Ovary (tissue), 9 donors: ENCODE results near the gene CAMK2D. TPM values are rescaled to one million over a fixed set of nuclear protein-coding genes. Genes with fewer than 3 reads are reported as not detected.

Source experiments
- DNase-seq, 5 donors: peaks; one replicate each; pipeline ENCODE4 v3.0.0-alpha.2; 2019 to 2020
- H3K27ac ChIP-seq, 2 donors: fragments of 200-600 bp; one replicate each; pipeline versions ENCODE4 v1.5.1 to v1.8.0; 2019 to 2022
- H3K27me3 ChIP-seq: fragments of 200-600 bp; one replicate; pipeline ENCODE4 v1.8.0; 2022
- H3K36me3 ChIP-seq: fragments of 200-600 bp; sonication (generic); one replicate; pipeline ENCODE4 v1.5.1; 2019
- H3K4me1 ChIP-seq: one replicate; pipeline ENCODE4 v1.8.1; 2013; ENCODE audit warnings: mild to moderate bottlenecking, moderate library complexity; ENCODE audit not compliant: insufficient read depth
- H3K4me3 ChIP-seq: fragments of 200-600 bp; sonication (generic); one replicate; pipeline ENCODE4 v1.5.1; 2017
- H3K9me3 ChIP-seq, 2 donors: fragments of 200-600 bp in 1 of 2; sonication (generic) in 1 of 2; one replicate each; pipeline versions ENCODE4 v1.5.1 to v1.8.1; 2013 to 2019; ENCODE audit warnings: mild to moderate bottlenecking in 1 of 2, moderate library complexity in 1 of 2
- EP300 ChIP-seq: sonication (generic); formaldehyde crosslinking; IDR thresholded peaks from one replicate; pipeline ENCODE4 v1.6.1; 2017; ENCODE audit warnings: antibody characterized with exemption
- POLR2A ChIP-seq: fragments of 450-650 bp; IDR thresholded peaks from one replicate; pipeline ENCODE4 v1.6.1; 2017; ENCODE audit warnings: antibody characterized with exemption, mild to moderate bottlenecking, moderate library complexity
- WGBS, 3 donors: extraction: QIAGEN DNeasy Blood & Tissue Kit in 1 of 3; methylation state at CpG; one replicate each; pipeline versions ENCODE4 v1.1.5 to v1.1.7; 2013 to 2017; 5-methylcytosine and 5-hydroxymethylcytosine counted together
- intact Hi-C, 4 donors: fragments of 100-400 bp; cut with DNase I; formaldehyde crosslinking; loops; one replicate each; pipeline versions ENCODE4 v1.11.0 to v1.15.1; 2022 to 2023
- polyA plus RNA-seq, 2 donors: library from polyadenylated mRNA; stranded (reverse); fragments of 200-250 nt in 1 of 2; fragments of 350-450 nt in 1 of 2; fragmentation: Illumina TruSeq in 1 of 2; extraction: RNeasy Lipid Tissue Mini Kit (QIAGEN cat#74804) in 1 of 2; gene quantifications; one replicate each; pipeline ENCODE4 v1.2.3, GENCODE V29; 2013 to 2014
- total RNA-seq, 7 donors: library from RNA; depleted of rRNA in 2 of 7; stranded (reverse); fragments of >200 nt in 2 of 7; fragmentation: NEBNext Ultra II Directional in 3 of 7; extraction: Animal tissue kit (Norgen Biotek cat#: 25700) in 3 of 7; gene quantifications; one replicate each; pipeline versions ENCODE4 v1.1.0 to v1.2.4, GENCODE V29; 2016 to 2023
- TF ChIP-seq, protein P1 (sequence below), 3 donors: fragments of 450-650 bp in 2 of 3; fragments of 200-600 bp in 1 of 3; IDR thresholded peaks; one replicate each; pipeline versions ENCODE4 v1.5.1 to v1.8.0; 2016 to 2022; ENCODE audit warnings: antibody characterized with exemption in 3 of 3, mild to moderate bottlenecking in 1 of 3
- donor health status: DM: no; HTN: no; CAD: no; lungs with moderate emphysema.
- donor health status: DM: no; HTN: no; CAD: no.
- donor health status: Bipolar disorder and iron deficiency.
- donor health status: DM: yes; HTN: yes; CAD: no.
- donor health status: DM: no; HTN: no; CAD: no.
- donor health status: DM: yes; HTN: yes; CAD: no.

CAMK2D gene
- total and polyA plus RNA-seq, 9 donors = 14.2 to 36.9 (median 32.2) TPM

DNA sequence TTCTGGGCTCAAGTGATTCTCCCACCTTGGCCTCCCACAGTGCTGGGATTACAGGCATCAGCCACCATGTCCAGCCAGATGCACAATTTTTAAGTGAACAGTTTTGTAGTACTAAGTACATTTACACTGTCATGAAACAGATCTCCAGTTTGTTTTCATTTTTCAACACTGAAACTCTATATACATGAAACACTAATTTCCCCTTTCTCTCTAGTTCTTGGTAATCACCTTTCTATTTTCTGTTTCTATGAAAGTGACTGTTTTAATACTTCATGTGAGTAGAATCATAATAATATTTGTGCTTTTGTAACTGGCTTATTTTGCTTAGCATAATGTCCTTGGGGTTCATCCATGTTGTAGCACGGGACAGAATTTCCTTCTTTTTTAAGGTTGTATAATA lies 237.4 kb downstream of the CAMK2D start:
- DNase-seq = no peak
- Histone ChIP-seq H3K9me3 (no peaks in the 10 kb centered on the region), H3K27me3 (no peaks in the 10 kb centered on the region), H3K27ac (no peak overlapping the region), H3K4me1 (no peaks in the 10 kb centered on the region), H3K36me3 (no peaks in the 10 kb centered on the region), H3K4me3 (no peak overlapping the region)
- intact Hi-C loops = no loop called here
- TF ChIP-seq EP300 (no peak), POLR2A (no peak)
- TF ChIP-seq, protein P1, sequence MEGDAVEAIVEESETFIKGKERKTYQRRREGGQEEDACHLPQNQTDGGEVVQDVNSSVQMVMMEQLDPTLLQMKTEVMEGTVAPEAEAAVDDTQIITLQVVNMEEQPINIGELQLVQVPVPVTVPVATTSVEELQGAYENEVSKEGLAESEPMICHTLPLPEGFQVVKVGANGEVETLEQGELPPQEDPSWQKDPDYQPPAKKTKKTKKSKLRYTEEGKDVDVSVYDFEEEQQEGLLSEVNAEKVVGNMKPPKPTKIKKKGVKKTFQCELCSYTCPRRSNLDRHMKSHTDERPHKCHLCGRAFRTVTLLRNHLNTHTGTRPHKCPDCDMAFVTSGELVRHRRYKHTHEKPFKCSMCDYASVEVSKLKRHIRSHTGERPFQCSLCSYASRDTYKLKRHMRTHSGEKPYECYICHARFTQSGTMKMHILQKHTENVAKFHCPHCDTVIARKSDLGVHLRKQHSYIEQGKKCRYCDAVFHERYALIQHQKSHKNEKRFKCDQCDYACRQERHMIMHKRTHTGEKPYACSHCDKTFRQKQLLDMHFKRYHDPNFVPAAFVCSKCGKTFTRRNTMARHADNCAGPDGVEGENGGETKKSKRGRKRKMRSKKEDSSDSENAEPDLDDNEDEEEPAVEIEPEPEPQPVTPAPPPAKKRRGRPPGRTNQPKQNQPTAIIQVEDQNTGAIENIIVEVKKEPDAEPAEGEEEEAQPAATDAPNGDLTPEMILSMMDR (IDR thresholded peaks at IDR 0.05) = no peak
- WGBS, 3 donors = 83 to 95% (median 92%) methylated on average over 1 of the region's 1 CpG

DNA sequence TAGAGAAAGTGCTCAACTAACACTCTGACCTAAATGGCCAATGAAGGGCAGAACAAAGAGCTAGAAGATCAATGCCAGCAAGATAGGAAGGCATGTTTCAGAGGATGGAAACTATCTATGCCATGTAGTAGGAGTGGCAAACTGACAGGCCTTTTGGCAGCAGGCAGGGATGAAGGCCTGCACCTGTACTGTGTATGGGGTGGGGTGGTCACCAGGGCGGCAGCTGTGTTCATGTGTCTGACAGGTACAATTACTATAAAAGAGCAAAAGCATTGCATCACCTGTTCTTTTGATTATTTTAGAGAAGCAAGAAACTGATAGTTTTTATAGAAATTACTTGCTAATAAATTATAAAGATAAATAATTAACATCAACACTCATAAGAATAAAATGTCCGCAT lies 239.1 kb downstream of the CAMK2D start:
- no peak for DNase-seq
- Histone ChIP-seq H3K27me3 (no peaks in the 10 kb centered on the region), H3K27ac (no peak overlapping the region), H3K36me3 (no peaks in the 10 kb centered on the region), H3K9me3 (no peaks in the 10 kb centered on the region), H3K4me1 (no peaks in the 10 kb centered on the region), H3K4me3 (no peak overlapping the region)
- WGBS, 3 donors = 93 to 99% (median 96%) methylated on average over 2 of the region's 2 CpGs
- TF ChIP-seq, protein P1 (IDR thresholded peaks at IDR 0.05) = no peak
- no peak for TF ChIP-seq POLR2A
- TF ChIP-seq EP300 = no peak
- intact Hi-C loops = no loop called here

DNA sequence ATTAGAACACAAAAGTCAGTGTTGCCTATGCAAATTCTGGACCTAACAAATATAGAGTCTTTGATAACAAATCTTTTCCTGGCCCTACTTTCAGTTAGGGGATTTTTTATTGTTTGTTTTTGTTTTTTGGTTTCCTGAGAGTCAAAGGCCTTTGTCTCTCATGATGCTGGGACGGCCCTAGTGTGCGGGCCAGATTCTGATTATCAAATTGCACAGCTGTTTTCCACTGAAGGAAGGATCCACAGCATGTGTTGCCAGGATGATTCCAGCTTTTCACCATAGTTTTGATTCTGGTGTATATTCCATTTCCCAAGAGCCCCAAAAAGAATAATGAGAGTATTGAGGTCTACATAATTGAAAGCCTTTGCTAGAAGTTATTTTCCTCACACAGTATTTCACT lies 248.2 kb downstream of the CAMK2D start:
- no peaks in the 10 kb centered on the region for H3K36me3 ChIP-seq
- DNase-seq = no peak
- H3K4me1 ChIP-seq = no peaks in the 10 kb centered on the region
- no peaks in the 10 kb centered on the region for H3K27me3 ChIP-seq
- WGBS, 3 donors = 78 to 88% (median 82%) methylated on average over 2 of the region's 2 CpGs
- H3K9me3 ChIP-seq = no peaks in the 10 kb centered on the region
- H3K27ac ChIP-seq = no peak overlapping the region
- intact Hi-C loops = no loop called here
- TF ChIP-seq POLR2A = no peak
- TF ChIP-seq, protein P1 (IDR thresholded peaks at IDR 0.05) = no peak
- no peak for TF ChIP-seq EP300
- no peak overlapping the region for H3K4me3 ChIP-seq

DNA sequence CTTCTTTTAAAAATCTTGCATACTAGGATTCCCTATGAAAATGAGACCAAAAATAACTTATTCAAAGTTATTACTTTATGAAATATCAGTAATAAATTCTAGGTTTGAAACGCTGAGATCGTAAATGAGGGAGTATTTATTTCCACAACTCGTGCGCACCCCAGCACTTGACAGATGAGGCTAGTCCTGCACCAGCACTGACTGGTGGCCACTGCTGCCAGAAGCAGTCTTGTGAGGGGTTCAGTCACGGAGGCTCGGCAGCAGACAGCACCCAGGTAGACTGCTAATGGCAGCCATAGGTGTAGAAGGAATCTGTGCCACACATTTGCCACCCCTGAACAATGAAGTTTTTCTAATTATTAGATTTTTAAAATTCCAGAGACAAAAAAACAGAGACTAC lies 248.7 kb downstream of the CAMK2D start:
- intact Hi-C loops = no loop called here
- no peaks in the 10 kb centered on the region for H3K27me3 ChIP-seq
- H3K27ac ChIP-seq = no peak overlapping the region
- H3K4me3 ChIP-seq = no peak overlapping the region
- H3K4me1 ChIP-seq = no peaks in the 10 kb centered on the region
- 96 to 98% (median 97%) methylated on average over 6 of the region's 6 CpGs for WGBS, 3 donors
- DNase-seq = no peak
- TF ChIP-seq, protein P1 (IDR thresholded peaks at IDR 0.05) = no peak
- TF ChIP-seq EP300 (no peak), POLR2A (no peak)
- H3K9me3 ChIP-seq = no peaks in the 10 kb centered on the region
- no peaks in the 10 kb centered on the region for H3K36me3 ChIP-seq

DNA sequence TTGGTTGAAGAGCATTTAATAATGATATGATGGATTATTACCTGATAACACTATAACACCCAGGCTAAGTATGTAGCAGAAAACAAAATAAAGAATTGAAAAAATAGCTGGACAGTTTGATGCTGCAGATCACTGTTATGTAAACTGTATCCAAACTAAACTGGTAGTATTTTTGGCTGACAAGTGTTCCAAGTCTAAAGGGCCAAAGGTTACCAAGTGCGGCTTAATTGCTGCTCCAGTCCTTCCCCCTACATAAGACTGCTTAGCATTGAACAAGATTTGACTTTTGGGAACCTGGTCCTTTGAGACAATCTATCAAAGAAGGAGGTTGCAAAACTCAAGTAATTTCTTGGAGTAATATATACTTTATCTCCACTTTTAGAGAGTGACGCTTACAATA lies 249.6 kb downstream of the CAMK2D start:
- no peak overlapping the region for H3K4me3 ChIP-seq
- intact Hi-C loops = no loop called here
- no peak for DNase-seq
- no peaks in the 10 kb centered on the region for H3K27me3 ChIP-seq
- H3K4me1 ChIP-seq = no peaks in the 10 kb centered on the region
- WGBS, 3 donors = 82 to 97% (median 92%) methylated on average over 2 of the region's 2 CpGs
- no peak for TF ChIP-seq EP300
- TF ChIP-seq, protein P1 (IDR thresholded peaks at IDR 0.05) = no peak
- TF ChIP-seq POLR2A = no peak
- no peaks in the 10 kb centered on the region for H3K36me3 ChIP-seq
- H3K27ac ChIP-seq = no peak overlapping the region
- H3K9me3 ChIP-seq = no peaks in the 10 kb centered on the region
